OCI-LY3 (cell line): ENCODE results near the gene RERE.

Experiments used
- H2AFZ ChIP-seq: fragments of 200-600, 300-600 bp; shearing (Covaris generic); 2 replicates; pipeline ENCODE4 v1.6.0; 2014; ENCODE audit warnings: antibody characterized with exemption, low read depth, low read length
- H3K27ac ChIP-seq: fragments of 200-600, 300-600 bp; sonication (generic); 2 replicates; pipeline ENCODE4 v1.5.1; 2014; ENCODE audit warnings: mild to moderate bottlenecking, low read length, moderate library complexity, mixed read lengths
- H3K27me3 ChIP-seq: fragments of 200-600, 300-600 bp; sonication (generic); 2 replicates; pipeline ENCODE4 v1.6.1; 2014; ENCODE audit warnings: low read depth, low read length, mixed read lengths
- H3K36me3 ChIP-seq: fragments of 200-600, 300-600 bp; sonication (generic); replicated peaks from 2 replicates; pipeline ENCODE3; 2014; ENCODE audit warnings: low read depth, low read length, mixed read lengths
- H3K4me1 ChIP-seq: fragments of 300-600, 200-600 bp; sonication (generic); 2 replicates; pipeline ENCODE4 v1.6.1; 2014; ENCODE audit warnings: low read length, mixed read lengths
- H3K4me2 ChIP-seq: fragments of 200-600, 300-600 bp; sonication (generic); 2 replicates; pipeline ENCODE4 v1.6.1; 2014; ENCODE audit warnings: low read length, mixed read lengths
- H3K4me3 ChIP-seq: fragments of 300-600, 200-600 bp; sonication (generic); 2 replicates; pipeline ENCODE4 v1.5.1; 2014; ENCODE audit warnings: antibody characterized with exemption, mild to moderate bottlenecking, low read length, moderate library complexity
- H3K79me2 ChIP-seq: fragments of 300-600, 200-600 bp; shearing (Covaris generic); 2 replicates; pipeline ENCODE4 v1.6.1; 2014; ENCODE audit warnings: mild to moderate bottlenecking, low read length, mixed read lengths
- H3K9ac ChIP-seq: fragments of 300-600, 200-600 bp; shearing (Covaris generic); 2 replicates; pipeline ENCODE4 v1.6.0; 2014; ENCODE audit warnings: mild to moderate bottlenecking, low read length, moderate library complexity
- H3K9me3 ChIP-seq: fragments of 200-600, 300-600 bp; shearing (Covaris generic); 2 replicates; pipeline ENCODE4 v1.6.1; 2014; ENCODE audit warnings: low read length, mixed read lengths; ENCODE audit not compliant: insufficient read depth
- H4K20me1 ChIP-seq: fragments of 200-600, 300-600 bp; sonication (generic); 2 replicates; pipeline ENCODE4 v1.6.1; 2016; ENCODE audit warnings: low read length, mixed read lengths; ENCODE audit not compliant: insufficient read depth
- CTCF ChIP-seq: fragments of 200-600, 300-600 bp; sonication (generic); IDR thresholded peaks from 2 replicates; pipeline ENCODE4 v1.5.1; 2014; ENCODE audit warnings: antibody characterized with exemption, low read length, low read depth
- EZH2phosphoT487 ChIP-seq: fragments of 200-600 bp; shearing (Covaris generic); IDR thresholded peaks from 2 replicates; pipeline ENCODE4 v1.6.1; 2018; ENCODE audit warnings: antibody characterized with exemption, mixed run types, low read depth

The RERE gene

GRCh38 chr1:8384577-8384976 is 432.9 kb downstream of the RERE start:
- Histone ChIP-seq H3K4me2 (no peak overlapping the region), H3K9me3 (no peaks in the 10 kb centered on the region), H3K36me3 (peaks cover 7% of the 10 kb centered on the region), H3K27ac (no peak overlapping the region), H4K20me1 (peaks cover 13% of the 10 kb centered on the region), H3K4me1 (no peaks in the 10 kb centered on the region), H2AFZ (no peak overlapping the region), H3K9ac (no peak overlapping the region), H3K4me3 (no peak overlapping the region), H3K79me2 (peaks cover 4% of the 10 kb centered on the region), H3K27me3 (no peaks in the 10 kb centered on the region)
- TF ChIP-seq EZH2phosphoT487 (no peak), CTCF (no peak)

GRCh38 chr1:8384088-8384487 is 433.4 kb downstream of the RERE start:
- H3K9ac ChIP-seq: no peak overlapping the region
- H4K20me1 ChIP-seq: peaks cover 13% of the 10 kb centered on the region
- peaks cover 4% of the 10 kb centered on the region for H3K79me2 ChIP-seq
- H3K27me3 ChIP-seq: no peaks in the 10 kb centered on the region
- H3K9me3 ChIP-seq: no peaks in the 10 kb centered on the region
- H2AFZ ChIP-seq: no peak overlapping the region
- no peak for TF ChIP-seq CTCF
- TF ChIP-seq EZH2phosphoT487: no peak
- H3K27ac ChIP-seq: no peak overlapping the region
- H3K36me3 ChIP-seq: peaks cover 4% of the 10 kb centered on the region
- H3K4me2 ChIP-seq: no peak overlapping the region
- no peaks in the 10 kb centered on the region for H3K4me1 ChIP-seq
- no peak overlapping the region for H3K4me3 ChIP-seq

GRCh38 chr1:8382608-8383505 is 434.6 kb downstream of the RERE start:
- Histone ChIP-seq H2AFZ (no peak overlapping the region), H3K36me3 (no peaks in the 10 kb centered on the region), H3K4me1 (no peaks in the 10 kb centered on the region), H3K79me2 (peaks cover 4% of the 10 kb centered on the region), H4K20me1 (peaks cover 13% of the 10 kb centered on the region), H3K4me2 (no peak overlapping the region), H3K9me3 (no peaks in the 10 kb centered on the region), H3K9ac (no peak overlapping the region), H3K27ac (no peak overlapping the region), H3K27me3 (no peaks in the 10 kb centered on the region), H3K4me3 (no peak overlapping the region)
- TF ChIP-seq CTCF (no peak), EZH2phosphoT487 (no peak)

GRCh38 chr1:8382051-8382505 is 435.4 kb downstream of the RERE start:
- H4K20me1 ChIP-seq: peaks cover 13% of the 10 kb centered on the region
- TF ChIP-seq CTCF (no peak), EZH2phosphoT487 (no peak)
- no peak overlapping the region for H3K4me3 ChIP-seq
- no peaks in the 10 kb centered on the region for H3K4me1 ChIP-seq
- H3K36me3 ChIP-seq: no peaks in the 10 kb centered on the region
- no peaks in the 10 kb centered on the region for H3K27me3 ChIP-seq
- no peak overlapping the region for H3K9ac ChIP-seq
- no peak overlapping the region for H3K4me2 ChIP-seq
- H3K79me2 ChIP-seq: peaks cover 2% of the 10 kb centered on the region; the same call in 1 of the 2 replicates
- no peak overlapping the region for H3K27ac ChIP-seq
- no peak overlapping the region for H2AFZ ChIP-seq
- H3K9me3 ChIP-seq: no peaks in the 10 kb centered on the region
